MM.1S (cell line): Measurements from ENCODE around the gene BRF1.
"Not testable (repeated sequence)": the region's sequence is repeated elsewhere in the genome, so short reads cannot be mapped to it uniquely, and the experiment has no call there.

Experiments used
- DNase-seq: peaks from one replicate; pipeline ENCODE4 v3.0.0-alpha.2; 2015
- H2AFZ ChIP-seq: fragments of 300-600 bp; sonication (generic); 2 replicates; pipeline ENCODE4 v1.6.0; 2016; ENCODE audit warnings: antibody characterized with exemption, low read length
- H3F3A ChIP-seq: fragments of 300-600 bp; sonication (generic); 2 replicates; pipeline ENCODE4 v1.6.1; 2016; ENCODE audit warnings: mild to moderate bottlenecking, antibody characterized with exemption, low read length, moderate library complexity, mixed read lengths; ENCODE audit not compliant: insufficient read depth
- H3K27ac ChIP-seq: fragments of 300-600 bp; sonication (generic); 2 replicates; pipeline ENCODE4 v1.5.1; 2016; ENCODE audit warnings: mild to moderate bottlenecking, low read length
- H3K27me3 ChIP-seq: fragments of 300-600 bp; sonication (generic); replicated peaks from 2 replicates; pipeline ENCODE4 v1.6.0; 2016; ENCODE audit warnings: low read length; ENCODE audit not compliant: insufficient read depth
- H3K36me3 ChIP-seq: fragments of 300-600 bp; sonication (generic); replicated peaks from 2 replicates; pipeline ENCODE4 v1.6.1; 2016; ENCODE audit warnings: mild to moderate bottlenecking, low read length, mixed read lengths; ENCODE audit not compliant: insufficient read depth
- H3K4me1 ChIP-seq: fragments of 300-600 bp; sonication (generic); 2 replicates; pipeline ENCODE4 v1.6.1; 2016; ENCODE audit warnings: low read length, mixed read lengths
- H3K4me2 ChIP-seq: fragments of 300-600 bp; sonication (generic); 2 replicates; pipeline ENCODE4 v1.6.0; 2016; ENCODE audit warnings: low read depth, low read length
- H3K4me3 ChIP-seq: fragments of 300-600 bp; sonication (generic); 2 replicates; pipeline ENCODE4 v1.5.1; 2016; ENCODE audit warnings: low read length, mixed read lengths
- H3K79me2 ChIP-seq: fragments of 300-600 bp; sonication (generic); 2 replicates; pipeline ENCODE4 v1.6.1; 2016; ENCODE audit warnings: mixed run types, low read length, mixed read lengths
- H3K9ac ChIP-seq: fragments of 300-600 bp; sonication (generic); 2 replicates; pipeline ENCODE4 v1.6.1; 2016; ENCODE audit warnings: low read length, mixed read lengths
- H3K9me2 ChIP-seq: fragments of 300-600 bp; sonication (generic); replicated peaks from 2 replicates; pipeline ENCODE4 v1.6.1; 2016; ENCODE audit warnings: mild to moderate bottlenecking, low read length, mixed read lengths; ENCODE audit not compliant: insufficient read depth
- H3K9me3 ChIP-seq: fragments of 300-600 bp; sonication (generic); replicated peaks from 2 replicates; pipeline ENCODE4 v1.6.1; 2016; ENCODE audit warnings: mild to moderate bottlenecking, low read length, mixed read lengths; ENCODE audit not compliant: insufficient read depth
- H4K20me1 ChIP-seq: fragments of 300-600 bp; sonication (generic); 2 replicates; pipeline ENCODE4 v1.6.1; 2016; ENCODE audit warnings: mild to moderate bottlenecking, low read length, moderate library complexity, mixed read lengths; ENCODE audit not compliant: insufficient read depth
- CTCF ChIP-seq: fragments of 300-600 bp; sonication (generic); IDR thresholded peaks from 2 replicates; pipeline ENCODE4 v1.5.1; 2016; ENCODE audit warnings: antibody characterized with exemption, low read length, mixed read lengths
- EZH2 ChIP-seq: fragments of 300-600 bp; sonication (generic); optimal IDR thresholded peaks from 2 replicates; pipeline ENCODE3; 2017; ENCODE audit warnings: low read depth, mild to moderate bottlenecking, antibody characterized with exemption, low read length, mixed read lengths
- EZH2phosphoT487 ChIP-seq: fragments of 300-600 bp; sonication (generic); IDR thresholded peaks from 2 replicates; pipeline ENCODE4 v1.6.1; 2018; ENCODE audit warnings: antibody characterized with exemption, low read length

BRF1 gene

GRCh38 chr14:105335735-105336476 is 35.1 kb upstream of the BRF1 start:
- Histone ChIP-seq H3F3A (no peaks in the 10 kb centered on the region), H3K27me3 (no peaks in the 10 kb centered on the region), H4K20me1 (no peaks in the 10 kb centered on the region), H3K4me1 (no peaks in the 10 kb centered on the region), H3K4me2 (no peak overlapping the region), H3K9me3 (no peaks in the 10 kb centered on the region), H3K79me2 (no peaks in the 10 kb centered on the region), H3K9me2 (no peaks in the 10 kb centered on the region), H3K9ac (no peak overlapping the region), H2AFZ (no peak overlapping the region), H3K36me3 (no peaks in the 10 kb centered on the region), H3K4me3 (no peak overlapping the region), H3K27ac (no peak overlapping the region)
- no peak for TF ChIP-seq EZH2phosphoT487
- TF ChIP-seq EZH2: no peak
- TF ChIP-seq CTCF: no peak
- DNase-seq: no peak

- H3K4me3 ChIP-seq, H3K9ac ChIP-seq, H2AFZ ChIP-seq, H3K79me2 ChIP-seq, H4K20me1 ChIP-seq, H3K9me3 ChIP-seq, H3K36me3 ChIP-seq, H3K27me3 ChIP-seq, DNase-seq, H3K9me2 ChIP-seq, H3K4me1 ChIP-seq, H3F3A ChIP-seq, H3K27ac ChIP-seq, H3K4me2 ChIP-seq: not testable (repeated sequence)
These were observed 34.4 kb upstream of the BRF1 start for GRCh38 chr14:105335231-105335542.

GRCh38 chr14:105334383-105335230 is 33.8 kb upstream of the BRF1 start:
- Histone ChIP-seq H3K4me3 (no peak overlapping the region), H3K36me3 (no peaks in the 10 kb centered on the region), H2AFZ (no peak overlapping the region), H3K4me1 (no peaks in the 10 kb centered on the region), H3K9ac (no peak overlapping the region), H3K4me2 (no peak overlapping the region), H3K27ac (no peak overlapping the region), H4K20me1 (no peaks in the 10 kb centered on the region), H3F3A (no peaks in the 10 kb centered on the region), H3K9me3 (no peaks in the 10 kb centered on the region), H3K9me2 (no peaks in the 10 kb centered on the region), H3K79me2 (no peaks in the 10 kb centered on the region), H3K27me3 (no peaks in the 10 kb centered on the region)
- TF ChIP-seq CTCF: no peak
- TF ChIP-seq EZH2: no peak
- TF ChIP-seq EZH2phosphoT487: no peak
- no peak for DNase-seq
